COLO668 (cell line): Measurements from ENCODE around the gene CNNM3.

Experiments
- DNase-seq: peaks from one replicate; lab custom pipeline; 2025; ENCODE audit not compliant: unreplicated experiment; lab: John Stamatoyannopoulos, UW

The CNNM3 gene

DNA sequence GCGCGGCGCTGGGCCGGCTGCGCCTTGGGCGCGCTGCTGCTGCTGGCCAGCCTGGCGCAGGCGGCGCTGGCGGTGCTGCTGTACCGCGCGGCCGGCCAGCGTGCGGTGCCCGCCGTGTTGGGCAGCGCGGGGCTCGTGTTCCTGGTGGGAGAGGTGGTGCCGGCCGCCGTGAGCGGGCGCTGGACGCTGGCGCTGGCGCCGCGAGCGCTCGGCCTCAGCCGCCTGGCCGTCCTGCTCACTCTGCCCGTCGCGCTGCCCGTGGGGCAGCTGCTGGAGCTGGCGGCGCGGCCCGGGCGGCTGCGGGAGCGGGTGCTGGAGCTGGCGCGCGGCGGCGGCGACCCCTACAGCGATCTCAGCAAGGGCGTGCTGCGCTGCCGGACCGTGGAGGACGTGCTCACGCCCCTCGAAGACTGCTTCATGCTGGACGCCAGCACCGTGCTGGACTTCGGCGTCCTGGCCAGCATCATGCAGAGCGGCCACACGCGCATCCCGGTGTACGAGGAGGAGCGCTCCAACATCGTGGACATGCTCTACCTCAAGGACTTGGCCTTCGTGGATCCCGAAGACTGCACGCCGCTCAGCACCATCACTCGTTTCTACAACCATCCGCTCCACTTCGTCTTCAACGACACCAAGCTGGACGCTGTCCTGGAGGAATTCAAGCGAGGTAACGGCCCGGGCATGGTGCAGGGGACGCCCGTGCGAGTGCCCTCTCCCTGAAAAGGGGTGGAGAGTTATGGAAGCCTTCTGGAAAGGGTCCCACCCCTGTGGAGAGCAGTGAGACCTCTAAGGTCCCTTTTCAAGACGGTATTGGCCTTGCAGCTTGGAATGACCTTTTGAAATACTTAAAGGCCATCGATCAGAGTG, 1.0 kb downstream of the CNNM3 start:
- DNase-seq: no peak

GRCh38 chr2:96817882-96818281, 1.8 kb downstream of the CNNM3 start:
- DNase-seq: no peak

GRCh38 chr2:96819128-96819875, 3.2 kb downstream of the CNNM3 start:
- DNase-seq: peak; percentile 87

DNA sequence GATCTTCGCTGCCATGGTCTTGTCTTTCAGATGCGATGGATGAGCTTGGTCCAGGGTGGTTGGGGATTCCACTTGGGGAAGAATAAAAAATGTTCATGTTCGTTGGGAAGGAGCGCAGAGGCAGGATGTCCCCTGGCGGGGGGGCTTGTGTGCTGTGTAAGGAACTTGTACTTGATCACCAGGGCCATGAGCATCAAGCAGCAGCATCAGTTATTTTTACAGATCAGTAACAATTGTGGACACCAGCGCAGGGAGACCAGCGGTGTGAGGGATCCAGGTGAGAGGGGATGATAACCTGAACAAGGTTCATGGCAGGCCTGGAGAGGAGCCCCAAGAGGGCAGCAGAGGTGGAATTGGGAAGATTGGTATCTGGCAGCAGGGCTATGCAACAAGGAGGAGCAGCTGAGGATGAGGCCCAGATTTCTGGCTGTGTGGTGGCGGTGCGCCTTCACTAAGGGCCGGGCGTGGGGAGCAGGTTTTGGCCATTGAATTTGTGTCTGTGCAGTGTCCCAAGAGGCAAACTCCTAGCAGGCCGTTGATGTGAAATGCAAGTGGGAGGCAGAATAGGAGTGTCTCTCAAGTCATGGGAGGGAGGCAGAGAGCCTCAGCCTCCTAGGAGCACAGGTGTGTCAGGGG, 3.9 kb downstream of the CNNM3 start:
- no peak for DNase-seq

GRCh38 chr2:96821113-96821675, 5.1 kb downstream of the CNNM3 start:
- no peak for DNase-seq

GRCh38 chr2:96822786-96823185, 6.7 kb downstream of the CNNM3 start:
- DNase-seq: no peak

- DNase-seq: no peak
These were observed 7.1 kb downstream of the CNNM3 start for GRCh38 chr2:96823198-96823597.

DNA sequence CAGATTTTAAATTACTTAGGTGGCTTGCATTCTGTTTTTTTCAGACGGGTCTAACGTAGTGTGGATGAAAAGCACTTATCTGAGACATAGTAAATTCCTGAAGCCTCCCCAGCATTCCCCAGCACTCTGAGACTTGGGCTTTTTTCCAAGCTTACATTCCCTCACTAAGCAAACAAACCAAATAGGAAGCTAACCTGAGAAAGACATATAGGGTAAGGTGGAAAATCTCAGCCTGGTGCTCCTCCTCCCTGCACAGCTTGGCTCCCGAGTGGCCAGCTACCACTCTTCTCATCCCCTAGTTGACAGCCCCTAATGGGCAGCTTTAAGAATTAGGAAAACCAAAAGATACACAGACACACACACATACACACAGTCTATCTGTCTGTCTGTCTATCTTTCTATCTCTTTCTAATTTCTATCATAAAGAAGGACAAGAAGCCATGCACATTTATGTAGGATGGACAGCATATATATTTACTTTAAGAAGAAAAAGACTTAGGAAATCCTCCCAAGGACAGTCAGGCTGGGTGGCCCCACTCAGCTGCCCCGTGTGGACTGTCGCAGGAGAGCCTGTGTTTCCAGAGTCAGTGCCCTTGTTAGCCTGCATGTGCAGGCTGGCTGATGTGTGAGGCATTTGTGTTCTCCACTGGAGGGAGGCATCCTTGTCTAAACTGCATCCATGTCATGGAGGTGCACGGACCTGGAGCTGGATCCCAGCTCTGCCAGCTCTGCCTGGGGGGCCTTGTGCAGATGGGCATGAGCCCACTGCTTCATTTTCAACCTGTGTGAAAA, 8.2 kb downstream of the CNNM3 start:
- DNase-seq: no peak

GRCh38 chr2:96825057-96825456, 9.0 kb downstream of the CNNM3 start:
- no peak for DNase-seq

DNA sequence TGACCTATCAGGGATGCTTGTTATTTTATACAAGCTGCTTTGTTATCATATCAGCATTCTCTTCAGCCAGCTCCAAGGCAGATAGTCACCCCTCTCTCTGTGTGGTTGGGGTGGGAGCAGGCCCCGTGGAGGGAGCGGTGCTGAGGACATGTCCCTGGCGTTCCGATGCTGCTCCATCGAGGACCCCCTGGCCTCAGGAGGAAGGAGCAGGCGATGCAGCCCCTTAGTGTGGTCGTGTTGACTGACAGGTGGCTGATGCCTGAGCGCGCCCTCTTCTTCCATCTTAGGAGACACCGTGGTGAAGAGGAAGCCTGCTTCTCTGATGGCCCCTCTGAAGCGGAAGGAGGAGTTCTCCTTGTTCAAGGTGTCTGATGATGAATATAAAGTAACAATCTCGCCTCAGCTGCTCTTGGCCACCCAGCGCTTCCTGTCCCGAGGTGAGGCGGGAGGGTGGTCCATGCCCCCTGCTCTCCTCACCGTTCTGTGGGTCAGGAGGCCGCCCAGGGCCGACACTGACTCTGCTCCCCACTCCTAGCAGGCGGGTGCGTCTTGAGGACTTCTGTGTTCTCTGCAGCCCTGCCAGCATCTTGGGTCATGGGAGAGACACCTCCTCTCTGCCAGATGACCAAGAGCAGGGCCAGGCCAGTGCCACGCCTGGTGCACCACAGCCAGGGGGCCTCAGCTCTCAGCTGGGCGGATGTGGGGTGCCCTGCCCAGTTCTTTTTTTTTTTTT, 10.6 kb downstream of the CNNM3 start:
- DNase-seq: no peak

DNA sequence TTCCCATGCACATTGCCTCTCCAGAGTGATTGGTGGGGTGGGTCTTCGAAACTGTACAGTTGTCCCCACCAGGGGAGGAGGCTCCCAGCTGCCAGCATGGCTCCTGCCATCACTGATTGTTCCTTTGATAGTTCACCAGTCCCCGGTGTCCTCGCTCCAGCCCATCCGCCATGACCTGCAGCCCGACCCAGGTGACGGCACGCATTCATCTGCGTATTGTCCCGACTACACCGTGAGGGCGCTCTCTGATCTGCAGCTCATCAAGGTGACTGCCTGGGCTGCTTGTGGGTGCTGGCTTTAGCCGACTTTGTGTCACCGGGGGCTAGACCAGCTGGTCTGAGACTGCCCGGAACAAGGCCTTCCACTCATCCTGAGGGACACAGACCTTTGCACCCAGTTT, 12.4 kb downstream of the CNNM3 start:
- DNase-seq: no peak

GRCh38 chr2:96828874-96829273, 12.8 kb downstream of the CNNM3 start:
- no peak for DNase-seq

DNA sequence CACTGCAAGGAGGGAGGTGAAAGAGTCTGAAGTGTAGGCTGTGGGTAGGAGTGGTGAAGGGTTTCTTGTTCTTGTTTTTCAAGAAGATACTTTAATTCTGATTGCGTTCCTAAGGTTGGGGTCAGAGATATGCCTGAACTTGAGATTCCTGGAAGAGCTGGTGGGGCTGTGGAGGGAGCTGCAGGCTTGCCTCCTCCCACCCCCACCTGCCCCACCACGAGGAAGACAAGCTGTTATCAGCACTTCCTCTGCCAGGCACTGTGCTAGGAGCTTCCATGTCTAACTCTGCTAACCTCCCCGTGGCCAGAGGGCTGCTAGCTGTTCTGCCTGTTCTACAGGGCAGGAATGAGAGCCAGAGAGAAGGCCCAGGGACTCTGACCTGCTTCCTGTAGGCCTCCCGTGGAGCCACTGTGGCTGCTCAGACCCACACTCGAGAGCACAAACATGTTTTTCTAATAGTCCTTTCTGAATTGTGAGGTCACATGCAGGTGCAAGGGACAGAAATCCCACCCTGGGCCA, 14.0 kb downstream of the CNNM3 start:
- DNase-seq: no peak

DNA sequence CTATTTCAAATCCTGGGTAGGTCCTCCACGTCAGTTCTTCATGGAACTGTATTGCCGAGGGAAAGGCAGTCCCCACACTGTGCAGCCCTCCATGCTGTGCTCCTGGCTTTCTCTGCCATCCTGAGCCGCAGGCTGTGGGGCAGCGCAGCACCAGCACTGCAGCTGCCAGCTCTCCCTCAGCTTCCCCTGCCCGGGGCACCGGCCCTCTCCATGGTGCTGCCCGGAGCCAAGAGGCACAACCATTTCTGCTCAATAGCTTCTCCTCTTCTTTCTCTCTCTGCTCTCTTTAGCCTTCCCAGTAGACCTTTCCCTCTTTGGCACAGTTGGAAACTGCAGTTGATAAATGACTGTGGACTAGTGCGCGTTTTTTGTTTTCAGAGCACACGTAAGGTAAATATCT, 15.6 kb downstream of the CNNM3 start:
- no peak for DNase-seq

GRCh38 chr2:96832408-96832753, 16.3 kb downstream of the CNNM3 start:
- no peak for DNase-seq

GRCh38 chr2:96832754-96833507, 16.9 kb downstream of the CNNM3 start:
- peak; percentile 97 for DNase-seq

GRCh38 chr2:96835830-96836229, 19.8 kb downstream of the CNNM3 start:
- DNase-seq: no peak

DNA sequence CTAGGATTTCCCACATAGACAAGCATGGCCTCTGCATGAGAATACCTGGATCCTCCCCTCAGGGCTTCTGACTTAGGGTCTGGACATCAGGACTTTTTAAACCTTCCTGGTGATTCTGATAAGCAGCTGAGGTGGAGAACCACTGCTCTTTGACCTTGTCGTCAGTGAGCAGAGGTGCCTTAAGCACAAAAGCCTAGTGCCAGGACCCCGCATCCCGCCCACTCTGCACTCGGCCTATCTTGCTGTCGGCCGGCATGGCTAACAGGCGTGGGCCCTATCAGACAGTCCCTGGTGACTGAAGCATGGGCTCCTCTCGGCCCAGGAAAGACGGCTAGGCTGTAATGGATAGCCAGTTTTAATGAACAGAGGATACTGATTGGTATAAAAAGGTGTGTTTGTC, 21.5 kb downstream of the CNNM3 start:
- no peak for DNase-seq
